ENCODE measurements around the gene CMSS1.

GRCh38 chr3:100102757-100103156, 285.1 kb downstream of the CMSS1 start:
- no peak for TF ChIP-seq OSR1 (CRISPR knock-in tag; IDR thresholded peaks at IDR 0.05)
- no peak for TF ChIP-seq GLIS3 (CRISPR knock-in tag; IDR thresholded peaks at IDR 0.05)
- no peak for TF ChIP-seq ZNF8 (CRISPR knock-in tag; IDR thresholded peaks at IDR 0.05)
- no peak for TF ChIP-seq SNAI2 (CRISPR knock-in tag; IDR thresholded peaks at IDR 0.05)
- no peak for TF ChIP-seq ZFP30 (CRISPR knock-in tag; IDR thresholded peaks at IDR 0.05)
- TF ChIP-seq TCF4 (CRISPR knock-in tag; IDR thresholded peaks at IDR 0.05; ENCODE audit: borderline replicate concordance), result no peak

Data from SK-N-SH treated with all-trans-retinoic acid at 6 μM for 48 hours (cell line).